Suprapubic skin (tissue), 4 donors: ENCODE data around the gene EIF2AK2. TPM values are rescaled to one million over a fixed set of nuclear protein-coding genes. Genes with fewer than 3 reads are reported as not detected.

Experiments used
- DNase-seq, 2 donors: peaks; one replicate each; pipeline ENCODE4 v3.0.0-alpha.2; 2019; ENCODE audit warnings: low spot score in 2 of 2
- H3K27ac ChIP-seq: fragments of 200-600 bp; sonication (generic); one replicate; pipeline ENCODE4 v1.5.1; 2019
- H3K27me3 ChIP-seq: fragments of 200-600 bp; sonication (generic); one replicate; pipeline ENCODE4 v1.5.1; 2019
- H3K36me3 ChIP-seq: fragments of 200-600 bp; sonication (generic); one replicate; pipeline ENCODE4 v1.5.1; 2019
- H3K4me1 ChIP-seq: fragments of 200-600 bp; sonication (generic); one replicate; pipeline ENCODE4 v1.5.1; 2019
- H3K4me3 ChIP-seq: fragments of 200-600 bp; sonication (generic); one replicate; pipeline ENCODE4 v1.5.1; 2019; ENCODE audit warnings: mild to moderate bottlenecking
- H3K9me3 ChIP-seq: fragments of 200-600 bp; sonication (generic); one replicate; pipeline ENCODE4 v1.5.1; 2019
- CTCF ChIP-seq, 2 donors: fragments of 200-600 bp in 1 of 2; fragments of 450-650 bp in 1 of 2; sonication (generic) in 1 of 2; IDR thresholded peaks; one replicate each; pipeline ENCODE4 v1.5.1; 2016 to 2019; ENCODE audit warnings: antibody characterized with exemption in 2 of 2, mild to moderate bottlenecking in 1 of 2, moderate library complexity in 1 of 2
- EP300 ChIP-seq: sonication (generic); formaldehyde crosslinking; IDR thresholded peaks from one replicate; pipeline ENCODE4 v1.6.1; 2017; ENCODE audit warnings: antibody characterized with exemption
- POLR2A ChIP-seq, 2 donors: fragments of 450-650 bp; IDR thresholded peaks; one replicate each; pipeline ENCODE4 v1.6.1; 2017; ENCODE audit warnings: antibody characterized with exemption in 2 of 2, mild to moderate bottlenecking in 2 of 2, moderate library complexity in 2 of 2
- POLR2AphosphoS5 ChIP-seq, 3 donors: sonication (generic); formaldehyde crosslinking; IDR thresholded peaks; one replicate each; pipeline ENCODE4 v1.6.1; 2017; ENCODE audit warnings: antibody characterized with exemption in 3 of 3
- WGBS: methylation state at CpG from one replicate; pipeline ENCODE4 v1.1.5; 2018; 5-methylcytosine and 5-hydroxymethylcytosine counted together
- total RNA-seq, 4 donors: library from RNA; depleted of rRNA; stranded (reverse); fragments of >200 nt; gene quantifications; one replicate each; pipeline ENCODE4 v1.1.0, GENCODE V29; 2016

Gene EIF2AK2
- total RNA-seq, 4 donors from 2014 or later = 6.5 to 10.8 (median 9.1) TPM

GRCh38 chr2:37191253-37191652 is 34.5 kb upstream of the EIF2AK2 start:
- Histone ChIP-seq H3K27ac (no peak overlapping the region), H3K4me1 (peaks cover 17% of the 10 kb centered on the region), H3K36me3 (no peaks in the 10 kb centered on the region), H3K9me3 (no peaks in the 10 kb centered on the region), H3K27me3 (no peaks in the 10 kb centered on the region), H3K4me3 (no peak overlapping the region)
- TF ChIP-seq POLR2A (IDR thresholded peaks at IDR 0.05) = no peak
- no peak for TF ChIP-seq EP300
- TF ChIP-seq POLR2AphosphoS5 (IDR thresholded peaks at IDR 0.05) = no peak
- no peak for TF ChIP-seq CTCF (IDR thresholded peaks at IDR 0.05)
- 75% methylated on average over 4 of the region's 4 CpGs for WGBS
- no peak for DNase-seq

- no peak for DNase-seq
- Histone ChIP-seq H3K4me3 (no peak overlapping the region), H3K4me1 (peaks cover 14% of the 10 kb centered on the region), H3K9me3 (no peaks in the 10 kb centered on the region), H3K27ac (no peak overlapping the region), H3K27me3 (no peaks in the 10 kb centered on the region), H3K36me3 (no peaks in the 10 kb centered on the region)
- TF ChIP-seq EP300 = no peak
- no peak for TF ChIP-seq POLR2A (IDR thresholded peaks at IDR 0.05)
- TF ChIP-seq POLR2AphosphoS5 (IDR thresholded peaks at IDR 0.05) = no peak
- TF ChIP-seq CTCF (IDR thresholded peaks at IDR 0.05) = no peak
- 72% methylated on average over 4 of the region's 4 CpGs for WGBS
Measured at GRCh38 chr2:37190290-37190689, 33.5 kb upstream of the EIF2AK2 start.

DNA sequence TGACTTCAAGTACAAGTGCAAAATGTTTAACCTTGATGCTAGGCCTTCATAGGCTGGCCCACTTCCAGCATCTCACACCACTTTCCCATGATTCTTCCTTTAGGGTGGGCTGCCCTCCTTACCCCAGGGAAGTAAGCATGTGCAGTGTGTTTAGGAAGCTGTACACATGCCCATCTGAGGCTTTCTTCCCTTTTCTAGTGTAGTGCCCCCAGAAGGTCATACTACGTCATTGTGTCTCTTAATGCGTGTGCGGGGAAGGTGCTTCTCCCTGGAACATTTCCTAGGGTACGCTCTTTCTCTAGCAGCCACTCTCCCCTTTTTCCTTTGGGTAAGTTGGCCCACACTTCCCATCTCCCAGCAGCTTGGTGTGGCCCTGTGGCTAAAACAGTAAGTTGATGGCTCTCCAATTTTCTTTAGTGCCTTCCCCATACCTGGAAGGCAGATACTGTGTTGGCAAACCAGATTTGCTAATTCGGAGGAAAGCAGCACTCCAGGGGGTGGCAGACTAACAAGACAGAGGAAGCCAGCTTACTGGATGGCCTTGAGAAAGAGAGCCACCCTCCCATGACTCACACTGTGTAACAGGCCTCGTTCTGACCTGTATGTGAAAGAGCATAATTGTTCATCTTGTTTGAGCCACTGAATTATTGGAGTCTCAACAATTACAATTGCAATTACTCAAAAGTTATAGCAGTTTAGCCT is 32.8 kb upstream of the EIF2AK2 start:
- WGBS = 56% methylated on average over 6 of the region's 6 CpGs
- no peak for DNase-seq
- Histone ChIP-seq H3K36me3 (no peaks in the 10 kb centered on the region), H3K27me3 (no peaks in the 10 kb centered on the region), H3K4me1 (peaks cover 14% of the 10 kb centered on the region), H3K27ac (no peak overlapping the region), H3K4me3 (no peak overlapping the region), H3K9me3 (no peaks in the 10 kb centered on the region)
- TF ChIP-seq POLR2A (IDR thresholded peaks at IDR 0.05) = no peak
- no peak for TF ChIP-seq EP300
- TF ChIP-seq POLR2AphosphoS5 (IDR thresholded peaks at IDR 0.05) = no peak
- no peak for TF ChIP-seq CTCF (IDR thresholded peaks at IDR 0.05)

- Histone ChIP-seq H3K36me3 (no peaks in the 10 kb centered on the region), H3K4me1 (peaks cover 14% of the 10 kb centered on the region), H3K4me3 (no peak within 1 kb of the TSS), H3K27me3 (no peaks in the 10 kb centered on the region), H3K9me3 (no peaks in the 10 kb centered on the region), H3K27ac (no peak within 1 kb of the TSS)
- no peak for TF ChIP-seq POLR2AphosphoS5 (IDR thresholded peaks at IDR 0.05)
- TF ChIP-seq POLR2A (IDR thresholded peaks at IDR 0.05) = no peak
- TF ChIP-seq CTCF (IDR thresholded peaks at IDR 0.05) = no peak
- no peak for TF ChIP-seq EP300
- WGBS = 95% methylated on average over 2 of the region's 2 CpGs
- no peak for DNase-seq
Measured at GRCh38 chr2:37188570-37188969, 31.8 kb upstream of the EIF2AK2 start, which contains the start of gene SULT6B1. SULT6B1 (minus strand) TSS chr2:37188670; CDS start chr2:37188640, 30 bp downstream.

GRCh38 chr2:37181726-37182684 is 25.2 kb upstream of the EIF2AK2 start:
- Histone ChIP-seq H3K36me3 (no peaks in the 10 kb centered on the region), H3K27ac (no peak overlapping the region), H3K27me3 (no peaks in the 10 kb centered on the region), H3K4me3 (no peak overlapping the region), H3K9me3 (no peaks in the 10 kb centered on the region), H3K4me1 (no peaks in the 10 kb centered on the region)
- TF ChIP-seq POLR2A (IDR thresholded peaks at IDR 0.05) (no peak), EP300 (no peak), POLR2AphosphoS5 (IDR thresholded peaks at IDR 0.05) (no peak), CTCF (IDR thresholded peaks at IDR 0.05) (no peak)
- 78% methylated on average over 17 of the region's 17 CpGs for WGBS
- DNase-seq = no peak
